GM10266 (cell line): Measurements from ENCODE around the gene DBNDD1.
"Not testable (repeated sequence)": the region's sequence is repeated elsewhere in the genome, so short reads cannot be mapped to it uniquely, and the experiment has no call there.

ENCODE experiments used
- DNase-seq: peaks from one replicate; pipeline ENCODE4 v3.0.0; 2012; ENCODE audit errors: extremely low spot score
- CTCF ChIP-seq: IDR thresholded peaks from 2 replicates; pipeline ENCODE4 v1.5.1; 2012; ENCODE audit warnings: mild to moderate bottlenecking, low read depth; ENCODE audit not compliant: control insufficient read depth, insufficient read depth; ENCODE audit errors: missing control alignments

DBNDD1 gene

DNA sequence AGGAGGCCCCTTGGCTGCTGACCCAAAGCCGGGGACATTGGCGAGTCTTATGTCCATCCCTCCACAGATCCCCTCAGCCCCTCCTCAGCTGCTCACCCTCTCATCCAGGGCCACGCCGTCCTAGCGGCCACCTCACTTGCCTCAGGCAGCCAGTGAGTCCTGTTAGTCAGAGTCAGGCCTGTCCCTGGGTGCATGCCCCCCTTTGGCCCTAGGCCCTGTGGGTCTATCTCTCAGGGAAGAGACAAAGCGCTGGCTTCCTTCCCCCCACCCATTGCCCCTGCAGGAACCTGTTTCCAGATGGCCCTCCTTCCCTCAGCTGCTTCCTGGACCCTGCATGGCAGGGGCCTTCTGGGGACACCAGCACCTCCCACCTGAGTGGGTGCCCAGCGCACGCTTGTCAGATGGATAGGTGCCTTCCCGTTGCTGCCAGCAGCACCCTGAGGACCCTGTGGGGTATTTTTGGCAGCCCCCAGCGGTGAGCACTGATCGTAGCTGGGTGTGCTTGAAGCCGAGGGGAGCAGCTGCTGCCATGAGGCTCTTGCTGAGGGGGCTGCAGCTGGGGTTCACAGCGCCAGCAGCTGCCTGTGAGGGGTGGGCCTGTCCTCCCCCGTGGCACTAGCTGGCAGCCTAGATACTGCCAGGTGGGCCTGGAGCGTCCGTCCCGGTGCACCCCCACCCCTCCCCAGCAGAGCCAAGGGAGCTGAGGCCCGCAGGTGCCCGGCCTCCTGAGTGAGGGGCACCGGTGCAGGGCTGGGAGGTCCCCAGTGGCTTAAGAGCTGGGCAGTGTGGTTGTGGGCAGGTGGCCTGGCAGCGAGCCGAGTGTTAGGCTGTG is 8.4 kb downstream of the DBNDD1 start:
- TF ChIP-seq CTCF: no peak
- no peak for DNase-seq

GRCh38 chr16:90009172-90009899 is 9.9 kb downstream of the DBNDD1 start:
- no peak for TF ChIP-seq CTCF
- no peak for DNase-seq

DNA sequence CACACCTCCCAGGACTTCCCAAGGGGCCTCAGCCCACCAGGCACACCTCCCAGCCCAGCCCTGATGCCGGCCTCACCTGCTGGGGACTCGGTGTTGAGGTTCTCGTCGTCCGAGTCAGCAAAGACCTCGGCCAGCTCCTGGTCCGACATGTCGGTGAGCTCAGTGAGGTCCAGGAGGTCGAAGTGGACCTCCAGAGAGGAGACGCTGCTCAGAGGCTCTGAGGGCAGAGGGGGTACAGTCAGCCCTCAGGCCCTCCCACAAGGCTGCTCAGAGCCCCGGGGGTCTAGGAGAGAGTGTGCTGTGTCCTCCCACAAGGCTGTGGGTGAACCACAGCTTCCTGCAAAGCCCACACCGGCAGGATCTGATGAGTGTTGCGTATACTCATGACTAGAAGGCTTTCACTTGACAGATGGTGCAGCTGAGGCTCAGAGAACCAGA is 10.5 kb downstream of the DBNDD1 start:
- DNase-seq: peak; percentile 83
- no peak for TF ChIP-seq CTCF

GRCh38 chr16:90007635-90008234 is 11.5 kb downstream of the DBNDD1 start:
- DNase-seq: not testable (repeated sequence)

GRCh38 chr16:90007015-90007414 is 12.2 kb downstream of the DBNDD1 start:
- no peak for DNase-seq
- TF ChIP-seq CTCF: no peak

- TF ChIP-seq CTCF: no peak
- no peak for DNase-seq
These were observed 13.1 kb downstream of the DBNDD1 start for GRCh38 chr16:90005956-90006663.

- no peak for DNase-seq
- no peak for TF ChIP-seq CTCF
These were observed 14.7 kb downstream of the DBNDD1 start for GRCh38 chr16:90004577-90004976.
